ENCODE measurements around the gene CBX1. TPM values are rescaled to one million over a fixed set of nuclear protein-coding genes. Genes with fewer than 3 reads are reported as not detected.
"Not testable (repeated sequence)": the region's sequence is repeated elsewhere in the genome, so short reads cannot be mapped to it uniquely, and the experiment has no call there.

CBX1 gene
- total and polyA plus RNA-seq, 10 of the 15 experiments (the other 5 are each of a cell fraction or from before 2014, with no cell fraction given), result 11.8 to 99.2 (median 43.5) TPM

DNA sequence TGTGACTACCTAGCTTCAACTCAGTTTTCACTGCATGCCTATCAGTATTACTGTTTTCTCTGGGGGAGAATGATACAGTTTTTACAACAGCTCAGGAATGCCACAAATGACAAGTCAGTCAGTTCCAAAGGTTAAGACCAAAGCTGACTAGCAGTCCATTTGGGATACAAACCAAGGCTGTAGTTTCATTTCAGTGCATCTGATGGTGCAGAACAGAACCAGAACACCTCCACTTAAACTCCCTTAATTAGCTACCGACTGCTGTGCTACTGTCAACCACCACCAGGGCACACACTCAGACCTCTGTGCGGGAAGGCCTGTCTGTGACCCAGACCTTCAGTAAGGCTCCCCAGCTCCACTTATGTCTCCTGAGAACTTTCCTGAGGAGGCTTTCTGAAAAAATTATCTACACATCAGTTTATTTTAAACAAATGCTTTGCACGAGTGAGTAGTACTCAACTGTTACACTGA is 32.8 kb downstream of the CBX1 start:
- no peak overlapping the region for H3K4me3 ChIP-seq
- peaks cover 3 to 24% of the 10 kb centered on the region in 2 experiments; a peak in 3 of 4 replicates for H3K36me3 ChIP-seq (ENCODE audit: control insufficient read depth in 2 of 2, insufficient read depth in 2 of 2, low read length in 1 of 2)
- BruUV-seq (replicated peaks), result no TSS peak
- TF ChIP-seq TARDBP (IDR thresholded peaks at IDR 0.05; ENCODE audit: borderline replicate concordance) (no peak), MEF2B (IDR thresholded peaks at IDR 0.05; ENCODE audit: partially characterized antibody, poor library complexity, severe bottlenecking) (no peak), POLR2A (IDR thresholded peaks at IDR 0.05; ENCODE audit: low read depth, low read length) (0 out of 2 replicates have a peak, but pooled peaks have one; percentile 18)
- TF ChIP-seq, protein P1, sequence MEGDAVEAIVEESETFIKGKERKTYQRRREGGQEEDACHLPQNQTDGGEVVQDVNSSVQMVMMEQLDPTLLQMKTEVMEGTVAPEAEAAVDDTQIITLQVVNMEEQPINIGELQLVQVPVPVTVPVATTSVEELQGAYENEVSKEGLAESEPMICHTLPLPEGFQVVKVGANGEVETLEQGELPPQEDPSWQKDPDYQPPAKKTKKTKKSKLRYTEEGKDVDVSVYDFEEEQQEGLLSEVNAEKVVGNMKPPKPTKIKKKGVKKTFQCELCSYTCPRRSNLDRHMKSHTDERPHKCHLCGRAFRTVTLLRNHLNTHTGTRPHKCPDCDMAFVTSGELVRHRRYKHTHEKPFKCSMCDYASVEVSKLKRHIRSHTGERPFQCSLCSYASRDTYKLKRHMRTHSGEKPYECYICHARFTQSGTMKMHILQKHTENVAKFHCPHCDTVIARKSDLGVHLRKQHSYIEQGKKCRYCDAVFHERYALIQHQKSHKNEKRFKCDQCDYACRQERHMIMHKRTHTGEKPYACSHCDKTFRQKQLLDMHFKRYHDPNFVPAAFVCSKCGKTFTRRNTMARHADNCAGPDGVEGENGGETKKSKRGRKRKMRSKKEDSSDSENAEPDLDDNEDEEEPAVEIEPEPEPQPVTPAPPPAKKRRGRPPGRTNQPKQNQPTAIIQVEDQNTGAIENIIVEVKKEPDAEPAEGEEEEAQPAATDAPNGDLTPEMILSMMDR (IDR thresholded peaks at IDR 0.05 in 2 of 3, conservative IDR thresholded peaks at IDR 0.05 in 1 of 3; ENCODE audit: control insufficient read depth in 2 of 3, extremely low read depth in 1 of 3, insufficient read depth in 1 of 3, low read depth in 3 of 3, low read length in 3 of 3), result peak; percentile 15 to 43 (median 39); a peak in 3 of 6 replicates
- no peak overlapping the region for H3K4me2 ChIP-seq (ENCODE audit: control insufficient read depth, insufficient read depth)
- ChIA-PET CTCF (interaction anchor here (1.1 to 5.7 kb wide), 12 partner anchors 9 to 525 kb away, joined by 3 to 44 read pairs (median 5); partner anchors contain the start of genes HOXB5 and NFE2L1), SMC1A (ENCODE audit: uncharacterized antibody, unreplicated experiment) (interaction anchor here (0.9 to 2.3 kb wide), 10 partner anchors 13 to 51 kb away, joined by 3 to 9 read pairs (median 4); partner anchors contain the start of gene NFE2L1), RAD21 (ENCODE audit: unreplicated experiment) (interaction anchor here (0.8 to 1.3 kb wide), 5 partner anchors 12 to 98 kb away, joined by 3 to 8 read pairs (median 3); partner anchors contain the start of gene CDK5RAP3), POLR2A (interaction anchor here (0.6 to 1.6 kb wide), 6 partner anchors 12 to 38 kb away, joined by 3 to 8 read pairs (median 4); no protein-coding TSS in a partner anchor)
- H2AFZ ChIP-seq (ENCODE audit: control insufficient read depth, low read depth, low read length), result no peak overlapping the region
- ATAC-seq (peak; percentile 84), DNase-seq (ENCODE audit: low read depth, low spot score) (no peak), FAIRE-seq (no peak)
- no peaks in the 10 kb centered on the region for H3K27me3 ChIP-seq (replicated peaks in 1 of 2; ENCODE audit: control insufficient read depth in 2 of 2, insufficient read depth in 2 of 2, low read length in 1 of 2)
- in situ Hi-C loops (cut with MboI), result loop anchor here (5.0 kb wide), 1 partner anchor 41 kb away; no protein-coding TSS in a partner anchor
- no peaks in the 10 kb centered on the region for H4K20me1 ChIP-seq (ENCODE audit: control insufficient read depth, insufficient read depth)
- intact Hi-C loops (cut with micrococcal nuclease; ENCODE audit: unreplicated experiment), result no loop called here
- H3K9me3 ChIP-seq (replicated peaks; ENCODE audit: control insufficient read depth, insufficient read depth, low read length), result no peaks in the 10 kb centered on the region
- no peak overlapping the region for H3K9ac ChIP-seq (ENCODE audit: control insufficient read depth, insufficient read depth, low read length)
- no peak overlapping the region for H3K27ac ChIP-seq (ENCODE audit: control insufficient read depth, insufficient read depth)
- H3K4me1 ChIP-seq (ENCODE audit: control insufficient read depth, insufficient read depth, low read length), result no peaks in the 10 kb centered on the region
- WGBS (ENCODE audit: insufficient coverage, insufficient replicate concordance, low lambda C conversion rate, missing lambda C conversion rate), result 85% methylated on average over 3 of the region's 3 CpGs
- no peaks in the 10 kb centered on the region for H3K79me2 ChIP-seq (ENCODE audit: control insufficient read depth, insufficient read depth, low read length)

DNA sequence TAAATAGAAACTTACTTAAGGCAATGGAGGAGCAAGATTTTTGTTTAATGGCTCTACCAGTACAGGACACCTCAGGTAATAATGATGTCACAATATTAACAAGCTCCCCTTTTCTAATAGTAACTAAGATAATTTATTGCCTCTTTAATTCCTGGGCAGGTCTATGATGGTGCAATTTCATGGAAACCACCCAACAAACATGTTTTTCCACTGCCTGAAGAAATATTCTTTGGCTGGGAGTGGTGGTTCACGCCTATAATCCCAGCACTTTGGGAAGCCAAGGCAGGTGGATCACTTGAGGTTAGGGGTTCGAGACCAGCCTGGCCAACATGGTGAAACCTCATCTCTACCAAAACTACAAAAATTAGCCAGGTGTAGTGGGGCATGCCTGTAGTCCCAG is 33.5 kb downstream of the CBX1 start:
- H3K4me3 ChIP-seq; intact Hi-C loops (cut with micrococcal nuclease; ENCODE audit: unreplicated experiment); ATAC-seq; FAIRE-seq; H3K9me3 ChIP-seq (replicated peaks; ENCODE audit: control insufficient read depth, insufficient read depth, low read length); H3K27ac ChIP-seq (ENCODE audit: control insufficient read depth, insufficient read depth); BruUV-seq (replicated peaks); H3K79me2 ChIP-seq (ENCODE audit: control insufficient read depth, insufficient read depth, low read length); H3K4me2 ChIP-seq (ENCODE audit: control insufficient read depth, insufficient read depth); H2AFZ ChIP-seq (ENCODE audit: control insufficient read depth, low read depth, low read length); H3K4me1 ChIP-seq (ENCODE audit: control insufficient read depth, insufficient read depth, low read length); H4K20me1 ChIP-seq (ENCODE audit: control insufficient read depth, insufficient read depth); H3K27me3 ChIP-seq (replicated peaks in 1 of 2; ENCODE audit: control insufficient read depth in 2 of 2, insufficient read depth in 2 of 2, low read length in 1 of 2); DNase-seq (ENCODE audit: low read depth, low spot score); H3K9ac ChIP-seq (ENCODE audit: control insufficient read depth, insufficient read depth, low read length): not testable (repeated sequence)
- RAD21 ChIA-PET (ENCODE audit: unreplicated experiment), result interaction anchor here (0.8 to 1.3 kb wide), 3 partner anchors 13 to 97 kb away, joined by 3 to 8 read pairs (median 3); partner anchors contain the start of gene CDK5RAP3
- 88% methylated on average over 2 of the region's 2 CpGs for WGBS (ENCODE audit: insufficient coverage, insufficient replicate concordance, low lambda C conversion rate, missing lambda C conversion rate)
- SMC1A ChIA-PET (ENCODE audit: uncharacterized antibody, unreplicated experiment), result interaction anchor here (0.7 to 2.3 kb wide), 10 partner anchors 12 to 115 kb away, joined by 3 to 9 read pairs (median 4); partner anchors contain the start of gene NFE2L1
- POLR2A ChIA-PET, result interaction anchor here (0.6 to 1.6 kb wide), 5 partner anchors 10 to 37 kb away, joined by 3 to 7 read pairs (median 4); no protein-coding TSS in a partner anchor
- CTCF ChIA-PET, result interaction anchor here (1.0 to 5.7 kb wide), 13 partner anchors 9 to 526 kb away, joined by 3 to 44 read pairs (median 5); partner anchors contain the start of genes HOXB5 and NFE2L1
- in situ Hi-C loops (cut with MboI), result loop anchor here (5.0 kb wide), 1 partner anchor 41 kb away; no protein-coding TSS in a partner anchor
- peaks cover 3 to 28% of the 10 kb centered on the region in 2 experiments; a peak in 3 of 4 replicates for H3K36me3 ChIP-seq (ENCODE audit: control insufficient read depth in 2 of 2, insufficient read depth in 2 of 2, low read length in 1 of 2)
